Astrocyte of the spinal cord (primary cell): Measurements from ENCODE around the gene SOD3.

ENCODE experiments used
- DNase-seq: peaks from one replicate; pipeline ENCODE4 v3.0.0; 2011; ENCODE audit warnings: low read depth, low spot score
- H3K4me3 ChIP-seq: 2 replicates; pipeline ENCODE4 v1.5.1; 2011; ENCODE audit warnings: low read depth, mild to moderate bottlenecking, low read length, moderate library complexity
- in situ Hi-C: cut with HindIII; loops from 2 replicates; pipeline ENCODE4 v1.10.0; 2017; ENCODE audit warnings: low sequenced_read_pairs
- TF ChIP-seq, protein P1 (sequence below): IDR thresholded peaks from 2 replicates; pipeline ENCODE4 v1.5.1; 2012; ENCODE audit warnings: low read depth, mild to moderate bottlenecking, low read length, inconsistent platforms

SOD3 gene

DNA sequence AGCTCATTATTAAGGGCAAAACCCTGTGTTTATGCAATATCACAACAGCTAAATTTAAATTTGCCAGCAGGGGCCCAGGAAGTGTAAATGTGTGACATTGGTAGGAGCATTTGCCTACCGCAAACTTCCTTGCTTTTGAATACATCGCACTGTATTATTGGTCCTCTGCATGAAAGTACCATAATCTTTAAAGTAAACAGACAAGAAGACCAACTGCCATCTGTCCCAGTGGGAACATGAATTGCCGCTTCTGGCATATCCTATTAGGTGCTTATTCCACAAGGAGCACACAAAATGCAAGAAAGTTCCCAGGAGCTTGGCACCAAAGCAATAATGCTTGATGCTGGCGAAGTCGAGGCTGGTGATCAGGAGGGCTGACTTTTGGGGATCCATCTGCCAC, 51.3 kb downstream of the SOD3 start:
- in situ Hi-C loops: no loop called here
- no peak for DNase-seq
- TF ChIP-seq, protein P1, sequence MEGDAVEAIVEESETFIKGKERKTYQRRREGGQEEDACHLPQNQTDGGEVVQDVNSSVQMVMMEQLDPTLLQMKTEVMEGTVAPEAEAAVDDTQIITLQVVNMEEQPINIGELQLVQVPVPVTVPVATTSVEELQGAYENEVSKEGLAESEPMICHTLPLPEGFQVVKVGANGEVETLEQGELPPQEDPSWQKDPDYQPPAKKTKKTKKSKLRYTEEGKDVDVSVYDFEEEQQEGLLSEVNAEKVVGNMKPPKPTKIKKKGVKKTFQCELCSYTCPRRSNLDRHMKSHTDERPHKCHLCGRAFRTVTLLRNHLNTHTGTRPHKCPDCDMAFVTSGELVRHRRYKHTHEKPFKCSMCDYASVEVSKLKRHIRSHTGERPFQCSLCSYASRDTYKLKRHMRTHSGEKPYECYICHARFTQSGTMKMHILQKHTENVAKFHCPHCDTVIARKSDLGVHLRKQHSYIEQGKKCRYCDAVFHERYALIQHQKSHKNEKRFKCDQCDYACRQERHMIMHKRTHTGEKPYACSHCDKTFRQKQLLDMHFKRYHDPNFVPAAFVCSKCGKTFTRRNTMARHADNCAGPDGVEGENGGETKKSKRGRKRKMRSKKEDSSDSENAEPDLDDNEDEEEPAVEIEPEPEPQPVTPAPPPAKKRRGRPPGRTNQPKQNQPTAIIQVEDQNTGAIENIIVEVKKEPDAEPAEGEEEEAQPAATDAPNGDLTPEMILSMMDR: no peak
- H3K4me3 ChIP-seq: no peak overlapping the region

DNA sequence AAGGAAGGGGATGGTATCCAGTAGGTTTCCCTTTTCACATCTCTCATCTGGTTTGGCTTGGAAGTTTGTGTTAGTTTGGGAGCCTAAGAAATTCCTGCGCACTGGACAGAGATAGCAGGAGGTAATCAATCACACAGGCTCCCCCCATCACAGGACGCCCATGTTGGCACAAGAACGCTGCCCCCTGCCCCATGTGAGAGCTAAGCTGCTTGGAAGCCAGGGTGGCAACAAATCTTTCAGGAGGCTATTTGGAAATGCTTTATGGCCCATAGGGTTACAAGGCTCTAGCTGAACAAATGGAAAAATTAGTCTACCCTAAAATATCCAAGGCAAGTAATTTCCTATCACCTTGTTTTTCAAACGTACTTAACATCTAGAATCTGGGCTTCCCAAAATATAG, 54.0 kb downstream of the SOD3 start:
- in situ Hi-C loops: no loop called here
- TF ChIP-seq, protein P1: no peak
- DNase-seq: no peak
- no peak overlapping the region for H3K4me3 ChIP-seq

DNA sequence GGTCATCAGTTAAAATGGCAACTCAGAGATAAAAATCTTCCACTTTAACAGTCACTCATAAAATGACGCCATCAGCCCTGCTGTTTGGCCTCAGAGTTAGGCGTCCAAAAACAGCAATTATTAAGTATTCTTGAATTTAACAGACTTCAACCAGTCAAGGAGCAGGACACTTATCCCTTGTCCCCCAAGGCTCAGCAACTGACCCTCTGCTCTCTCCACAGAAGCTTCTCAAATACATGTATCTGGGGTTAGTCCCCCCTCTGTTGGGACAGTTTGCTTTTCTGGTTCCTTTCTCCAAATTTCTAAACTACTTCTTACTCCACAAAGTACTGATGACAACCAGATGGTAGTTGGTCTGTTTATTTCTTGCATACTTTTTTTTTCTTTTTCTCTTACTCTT, 54.4 kb downstream of the SOD3 start:
- in situ Hi-C loops: no loop called here
- DNase-seq: no peak
- H3K4me3 ChIP-seq: no peak overlapping the region
- TF ChIP-seq, protein P1: no peak
